ENCODE measurements around the gene FAM177B.

DNA sequence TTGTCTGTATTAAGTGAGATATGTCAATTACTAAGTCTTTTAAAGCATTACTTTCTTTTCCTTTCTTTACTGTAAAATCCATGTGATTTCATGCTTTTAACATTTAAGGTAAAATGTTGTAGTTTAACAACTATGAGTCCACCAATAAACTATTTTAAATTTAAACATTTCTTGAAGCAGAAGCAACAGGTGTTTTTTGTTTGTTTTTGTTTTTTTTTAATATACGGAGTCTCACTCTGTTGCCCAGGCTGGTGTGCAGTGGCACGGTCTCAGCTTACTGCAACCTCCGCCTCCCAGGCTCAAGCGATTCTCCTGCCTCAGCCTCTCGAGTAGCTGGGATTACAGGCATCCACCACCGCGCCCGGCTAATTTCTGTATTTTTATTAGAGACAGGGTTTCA, 40.3 kb upstream of the FAM177B start:
- TF ChIP-seq, protein P1, sequence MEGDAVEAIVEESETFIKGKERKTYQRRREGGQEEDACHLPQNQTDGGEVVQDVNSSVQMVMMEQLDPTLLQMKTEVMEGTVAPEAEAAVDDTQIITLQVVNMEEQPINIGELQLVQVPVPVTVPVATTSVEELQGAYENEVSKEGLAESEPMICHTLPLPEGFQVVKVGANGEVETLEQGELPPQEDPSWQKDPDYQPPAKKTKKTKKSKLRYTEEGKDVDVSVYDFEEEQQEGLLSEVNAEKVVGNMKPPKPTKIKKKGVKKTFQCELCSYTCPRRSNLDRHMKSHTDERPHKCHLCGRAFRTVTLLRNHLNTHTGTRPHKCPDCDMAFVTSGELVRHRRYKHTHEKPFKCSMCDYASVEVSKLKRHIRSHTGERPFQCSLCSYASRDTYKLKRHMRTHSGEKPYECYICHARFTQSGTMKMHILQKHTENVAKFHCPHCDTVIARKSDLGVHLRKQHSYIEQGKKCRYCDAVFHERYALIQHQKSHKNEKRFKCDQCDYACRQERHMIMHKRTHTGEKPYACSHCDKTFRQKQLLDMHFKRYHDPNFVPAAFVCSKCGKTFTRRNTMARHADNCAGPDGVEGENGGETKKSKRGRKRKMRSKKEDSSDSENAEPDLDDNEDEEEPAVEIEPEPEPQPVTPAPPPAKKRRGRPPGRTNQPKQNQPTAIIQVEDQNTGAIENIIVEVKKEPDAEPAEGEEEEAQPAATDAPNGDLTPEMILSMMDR (IDR thresholded peaks at IDR 0.05; ENCODE audit: borderline replicate concordance, extremely low read depth, low read length, poor library complexity, severe bottlenecking) = no peak
- no peak for TF ChIP-seq EZH2 (IDR thresholded peaks at IDR 0.05; ENCODE audit: borderline replicate concordance, low read depth, low read length, severe bottlenecking)
